Small intestine (tissue), 7 donors: Measurements from ENCODE around the gene TP73. TPM values are rescaled to one million over a fixed set of nuclear protein-coding genes. Genes with fewer than 3 reads are reported as not detected.

Experiments used
- DNase-seq, 2 donors: peaks; one replicate each; pipeline versions ENCODE4 v3.0.0 to v3.0.0-alpha.2; 2013
- FAIRE-seq: peaks from 2 replicates; lab custom pipeline; 2012; peaks lifted over from hg19 to GRCh38; lab: Jason Lieb, UNC
- H3K27ac ChIP-seq, 3 donors: one replicate each; pipeline ENCODE4 v1.5.1; 2013; ENCODE audit warnings: low read length in 2 of 3, mild to moderate bottlenecking in 2 of 3, control low read depth in 1 of 3, inconsistent platforms in 1 of 3, low read depth in 1 of 3, moderate library complexity in 1 of 3
- H3K27me3 ChIP-seq, 3 donors: one replicate each; pipeline ENCODE4 v1.6.1; 2013; ENCODE audit warnings: low read length in 3 of 3, inconsistent platforms in 1 of 3; ENCODE audit not compliant: control insufficient read depth in 3 of 3, insufficient read depth in 3 of 3
- H3K36me3 ChIP-seq, 3 donors: one replicate each; pipeline ENCODE4 v1.6.1; 2013; ENCODE audit warnings: low read length in 3 of 3, inconsistent platforms in 1 of 3, low read depth in 1 of 3, mild to moderate bottlenecking in 1 of 3, moderate library complexity in 1 of 3; ENCODE audit not compliant: control insufficient read depth in 3 of 3, insufficient read depth in 2 of 3
- H3K4me1 ChIP-seq, 3 donors: one replicate each; pipeline ENCODE4 v1.6.1; 2013; ENCODE audit warnings: low read length in 2 of 3, inconsistent platforms in 1 of 3, low read depth in 1 of 3, mild to moderate bottlenecking in 1 of 3, moderate library complexity in 1 of 3; ENCODE audit not compliant: control insufficient read depth in 3 of 3, insufficient read depth in 2 of 3
- H3K4me3 ChIP-seq, 3 donors: one replicate each; pipeline ENCODE4 v1.5.1; 2013; ENCODE audit warnings: low read length in 3 of 3, control low read depth in 1 of 3, inconsistent platforms in 1 of 3, low read depth in 1 of 3, mild to moderate bottlenecking in 1 of 3, moderate library complexity in 1 of 3
- H3K9me3 ChIP-seq, 2 donors: one replicate each; pipeline ENCODE4 v1.6.1; 2013; ENCODE audit warnings: low read depth in 1 of 2, low read length in 1 of 2; ENCODE audit not compliant: control insufficient read depth in 2 of 2, insufficient read depth in 1 of 2
- WGBS, 3 donors: extraction: QIAGEN DNeasy Blood & Tissue Kit; methylation state at CpG; one replicate each; pipeline ENCODE4 v1.1.7; 2013; 5-methylcytosine and 5-hydroxymethylcytosine counted together
- polyA plus RNA-seq, 4 donors: library from polyadenylated mRNA; stranded (reverse) in 3 of 4; unstranded in 1 of 4; fragments of 200-250 nt in 3 of 4; fragments of 120-200 nt in 1 of 4; gene quantifications; one replicate each; pipeline versions ENCODE4 v1.2.1 to v1.2.3, GENCODE V29; 2013
- donor health status: healthy with polysubstance abuse.
- donor health status: control.
- donor health status: control.
- donor health status: Bipolar disorder and iron deficiency.
- donor health status: healthy.

TP73 gene
- polyA plus RNA-seq, 4 donors: 0.15 to 0.59 TPM; not detected in 2

DNA sequence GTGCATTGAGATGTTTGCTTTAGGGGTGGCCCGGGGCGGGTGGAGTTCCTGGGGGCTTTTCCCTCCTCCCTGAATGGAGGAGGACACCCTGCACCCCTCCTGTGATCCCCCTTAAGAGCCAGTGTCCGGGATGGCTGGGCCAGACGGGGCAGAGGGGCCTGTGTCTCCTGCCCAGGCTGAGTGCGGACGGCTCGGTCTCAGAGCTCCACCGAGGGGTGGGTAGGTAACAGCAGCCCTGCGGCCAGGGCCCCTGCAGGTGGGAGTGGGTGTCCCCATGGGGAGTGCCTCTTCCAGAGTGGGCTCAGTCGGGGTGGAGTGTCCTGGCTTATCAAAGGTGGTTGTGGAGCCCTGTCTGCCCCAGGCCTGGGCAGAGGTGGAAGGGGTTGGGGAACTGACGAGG lies 23.1 kb downstream of the TP73 start:
- Histone ChIP-seq H3K4me3 (no peak overlapping the region), H3K9me3 (no peaks in the 10 kb centered on the region), H3K36me3 (no peaks in the 10 kb centered on the region), H3K4me1 (peaks cover 0 to 9% (median 0%) of the 10 kb centered on the region in 3 donors), H3K27me3 (peaks cover 0 to 11% (median 0%) of the 10 kb centered on the region in 3 donors), H3K27ac (no peak overlapping the region)
- no peak for FAIRE-seq
- 65 to 77% (median 73%) methylated on average over 11 of the region's 11 CpGs for WGBS, 3 donors
- no peak for DNase-seq

DNA sequence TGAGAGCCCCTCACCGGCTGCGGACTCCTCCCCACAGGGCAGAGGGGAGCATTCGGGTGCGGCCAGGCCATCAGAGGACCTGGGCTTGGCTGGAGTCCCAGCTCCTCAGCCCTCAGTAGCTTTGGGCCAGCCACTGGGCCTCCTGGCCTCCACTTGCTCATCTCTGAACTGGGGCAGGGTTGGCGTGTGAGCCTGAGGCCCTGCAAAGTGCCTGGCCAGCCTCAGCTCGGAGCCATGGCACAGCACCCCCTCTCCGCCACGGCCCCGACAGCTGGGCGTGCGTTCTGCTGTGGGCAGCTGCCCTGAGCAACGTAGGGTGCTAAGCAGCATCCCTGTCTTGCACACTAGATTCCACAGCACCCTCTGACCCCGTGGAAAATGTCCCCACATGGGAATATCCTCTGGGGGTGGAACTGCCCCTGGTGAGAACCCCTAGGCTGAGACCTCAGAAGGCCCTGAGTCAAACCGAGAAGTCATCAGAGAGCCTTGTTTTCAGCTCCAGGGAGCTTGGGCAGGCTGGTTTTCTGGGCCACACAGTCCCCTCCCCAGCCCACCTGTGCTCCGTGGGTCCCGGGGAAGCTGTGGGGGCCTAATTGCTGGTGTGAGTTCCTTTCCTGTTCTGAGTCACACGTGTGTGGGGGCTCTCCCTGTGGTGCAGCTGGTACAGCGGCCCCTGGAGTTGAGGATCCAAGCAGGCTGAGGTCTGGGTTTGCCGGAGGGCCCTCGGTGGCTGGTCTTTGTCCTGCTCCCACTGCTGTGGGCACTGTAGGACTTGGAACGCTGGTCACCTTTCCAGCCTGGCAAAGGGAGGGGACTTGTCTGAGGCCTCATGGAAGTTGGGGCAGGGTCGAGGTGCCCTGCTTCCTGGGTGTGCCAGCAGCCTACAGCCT lies 24.5 kb downstream of the TP73 start:
- H3K4me3 ChIP-seq: no peak overlapping the region
- FAIRE-seq: no peak
- H3K9me3 ChIP-seq: no peaks in the 10 kb centered on the region
- H3K27ac ChIP-seq: no peak overlapping the region
- no peaks in the 10 kb centered on the region for H3K36me3 ChIP-seq
- 57 to 66% (median 61%) methylated on average over 18 to 22 of the region's 22 CpGs for WGBS, 3 donors
- H3K4me1 ChIP-seq: peaks cover 0 to 9% (median 0%) of the 10 kb centered on the region in 3 donors
- DNase-seq: no peak
- peaks cover 0 to 3% (median 0%) of the 10 kb centered on the region in 3 donors for H3K27me3 ChIP-seq

GRCh38 chr1:3677484-3677883 lies 25.2 kb downstream of the TP73 start:
- DNase-seq (no peak), FAIRE-seq (no peak)
- WGBS, 3 donors: 58 to 74% (median 63%) methylated on average over 5 of the region's 5 CpGs
- Histone ChIP-seq H3K4me1 (peaks cover 0 to 9% (median 0%) of the 10 kb centered on the region in 3 donors), H3K27ac (no peak overlapping the region), H3K27me3 (no peaks in the 10 kb centered on the region), H3K9me3 (no peaks in the 10 kb centered on the region), H3K36me3 (no peaks in the 10 kb centered on the region), H3K4me3 (no peak overlapping the region)

DNA sequence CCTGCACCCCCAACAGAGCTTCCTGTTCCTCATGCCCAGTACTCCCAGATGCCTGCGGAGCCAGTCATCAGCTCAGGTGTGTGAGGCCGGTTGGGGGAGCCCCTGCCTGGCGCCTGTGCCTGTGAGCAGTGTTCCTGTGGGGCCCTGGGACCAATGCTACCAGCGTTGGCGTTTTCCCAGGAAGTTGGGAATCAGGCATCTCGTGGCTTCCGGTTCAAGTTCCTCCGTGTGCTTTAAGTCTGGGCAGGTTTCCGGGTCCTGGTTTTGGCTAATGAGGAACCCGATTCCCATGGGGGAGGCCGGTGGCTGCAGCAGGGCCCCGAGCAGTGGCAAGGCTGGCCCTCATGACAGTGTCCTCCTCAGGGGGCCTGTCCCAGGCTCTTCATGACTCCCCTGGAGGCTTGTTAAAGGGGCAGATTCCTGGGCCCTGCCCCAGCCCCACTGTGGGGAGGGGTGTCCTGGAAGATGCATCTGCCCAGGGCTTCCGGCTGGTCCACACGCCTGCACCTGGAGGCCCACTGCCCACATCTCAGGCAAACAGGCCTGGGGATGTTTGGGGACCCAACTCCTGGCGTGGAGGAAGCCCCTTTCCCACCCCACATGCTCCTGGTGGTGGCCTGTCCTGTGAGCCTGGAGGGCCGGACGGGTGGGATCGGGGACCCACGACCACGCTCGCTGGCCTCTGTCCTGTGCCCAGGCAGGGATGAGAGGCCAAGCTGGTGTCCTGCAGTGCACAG lies 26.2 kb downstream of the TP73 start:
- 61 to 66% (median 66%) methylated on average over 21 of the region's 21 CpGs for WGBS, 3 donors
- Histone ChIP-seq H3K4me1 (peaks cover 0 to 9% (median 0%) of the 10 kb centered on the region in 3 donors), H3K36me3 (no peaks in the 10 kb centered on the region), H3K4me3 (no peak overlapping the region), H3K27ac (no peak overlapping the region), H3K9me3 (no peaks in the 10 kb centered on the region), H3K27me3 (no peaks in the 10 kb centered on the region)
- no peak for FAIRE-seq
- DNase-seq: no peak

GRCh38 chr1:3679098-3679555 lies 26.8 kb downstream of the TP73 start:
- Histone ChIP-seq H3K4me1 (peaks cover 0 to 10% (median 0%) of the 10 kb centered on the region in 3 donors), H3K9me3 (no peaks in the 10 kb centered on the region), H3K27ac (no peak overlapping the region), H3K4me3 (no peak overlapping the region), H3K36me3 (no peaks in the 10 kb centered on the region), H3K27me3 (no peaks in the 10 kb centered on the region)
- no peak for DNase-seq
- 67 to 85% (median 70%) methylated on average over 16 to 18 of the region's 18 CpGs for WGBS, 3 donors
- FAIRE-seq: no peak

DNA sequence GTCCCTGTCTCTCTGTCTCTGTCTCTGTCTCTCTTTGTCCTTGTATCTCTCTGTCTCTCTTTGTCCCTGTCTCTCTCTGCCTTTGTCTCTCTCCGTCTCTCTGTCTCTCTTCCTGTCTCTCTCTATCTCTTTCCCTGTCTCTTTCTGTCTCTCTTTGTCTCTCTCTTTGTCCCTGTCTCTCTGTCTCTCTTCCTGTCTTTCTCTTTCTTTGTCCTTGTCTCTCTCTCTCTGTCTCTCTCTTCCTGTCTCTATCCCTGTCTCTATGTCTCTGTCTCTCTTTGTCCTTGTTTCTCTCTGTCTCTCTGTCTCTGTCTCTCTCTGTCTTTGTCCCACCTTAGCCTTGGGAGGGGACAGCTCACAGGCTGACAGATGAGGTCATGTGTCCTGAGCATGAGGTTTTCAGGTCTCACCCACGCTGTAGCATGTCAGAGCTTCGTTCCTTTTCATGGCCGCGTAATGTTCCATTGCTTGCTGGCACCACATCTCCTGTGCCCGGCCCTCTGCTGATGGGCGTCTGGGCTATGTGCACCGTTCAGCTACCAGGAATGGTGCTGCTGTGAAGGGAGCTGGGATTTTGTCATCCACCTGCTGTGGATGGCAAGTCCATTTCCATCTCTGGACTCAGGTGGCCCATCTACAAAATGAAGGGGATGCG lies 27.6 kb downstream of the TP73 start:
- Histone ChIP-seq H3K4me3 (no peak overlapping the region), H3K9me3 (no peaks in the 10 kb centered on the region), H3K36me3 (no peaks in the 10 kb centered on the region), H3K4me1 (peaks cover 0 to 3% (median 0%) of the 10 kb centered on the region in 3 donors), H3K27ac (no peak overlapping the region), H3K27me3 (no peaks in the 10 kb centered on the region)
- FAIRE-seq (no peak), DNase-seq (no peak)
- 92 to 94% (median 94%) methylated on average over 9 of the region's 9 CpGs for WGBS, 3 donors

- WGBS, 3 donors: 59 to 77% (median 70%) methylated on average over 20 of the region's 20 CpGs
- FAIRE-seq: no peak
- H3K27ac ChIP-seq: no peak overlapping the region
- no peak overlapping the region for H3K4me3 ChIP-seq
- H3K27me3 ChIP-seq: no peaks in the 10 kb centered on the region
- no peaks in the 10 kb centered on the region for H3K36me3 ChIP-seq
- no peaks in the 10 kb centered on the region for H3K9me3 ChIP-seq
- H3K4me1 ChIP-seq: peaks cover 0 to 3% (median 0%) of the 10 kb centered on the region in 3 donors
- DNase-seq: no peak
Measured at GRCh38 chr1:3680488-3681230, 28.3 kb downstream of the TP73 start.
